Measurements from ENCODE around the gene MIPOL1.
"Not testable (repeated sequence)": the region's sequence is repeated elsewhere in the genome, so short reads cannot be mapped to it uniquely, and the experiment has no call there.

MIPOL1 gene

GRCh38 chr14:37311252-37311651 is 113.5 kb downstream of the MIPOL1 start:
- no peak for DNase-seq

GRCh38 chr14:37318938-37319337 is 121.2 kb downstream of the MIPOL1 start:
- DNase-seq, result no peak

- no peak for DNase-seq
Measured at GRCh38 chr14:37320106-37320505, 122.4 kb downstream of the MIPOL1 start.

- no peak for DNase-seq
Measured at GRCh38 chr14:37325332-37325731, 127.6 kb downstream of the MIPOL1 start.

- DNase-seq, result no peak
Measured at GRCh38 chr14:37326434-37326833, 128.7 kb downstream of the MIPOL1 start.

- not testable (repeated sequence) for DNase-seq
Measured at GRCh38 chr14:37327933-37328332, 130.2 kb downstream of the MIPOL1 start.

GRCh38 chr14:37328673-37329072 is 130.9 kb downstream of the MIPOL1 start:
- DNase-seq, result no peak

- no peak for DNase-seq
Measured at GRCh38 chr14:37329189-37330001, 131.7 kb downstream of the MIPOL1 start.

GRCh38 chr14:37330910-37331309 is 133.2 kb downstream of the MIPOL1 start:
- DNase-seq, result no peak

GRCh38 chr14:37340353-37340752 is 142.6 kb downstream of the MIPOL1 start:
- DNase-seq, result no peak

GRCh38 chr14:37343307-37344094 is 145.8 kb downstream of the MIPOL1 start:
- DNase-seq, result no peak

GRCh38 chr14:37363661-37364060 is 165.9 kb downstream of the MIPOL1 start:
- no peak for DNase-seq

GRCh38 chr14:37369425-37369824 is 171.7 kb downstream of the MIPOL1 start:
- no peak for DNase-seq

- DNase-seq, result no peak
Measured at GRCh38 chr14:37375566-37375965, 177.8 kb downstream of the MIPOL1 start.

GRCh38 chr14:37376944-37377609 is 179.3 kb downstream of the MIPOL1 start:
- DNase-seq, result no peak

GRCh38 chr14:37384870-37385596 is 187.3 kb downstream of the MIPOL1 start:
- DNase-seq, result no peak

GRCh38 chr14:37397157-37397940 is 199.6 kb downstream of the MIPOL1 start:
- DNase-seq, result not testable (repeated sequence)

- DNase-seq, result no peak
Measured at GRCh38 chr14:37397941-37398215, 200.1 kb downstream of the MIPOL1 start.

- DNase-seq, result no peak
Measured at GRCh38 chr14:37399517-37399916, 201.8 kb downstream of the MIPOL1 start.

GRCh38 chr14:37401093-37401492 is 203.4 kb downstream of the MIPOL1 start:
- DNase-seq, result no peak

- DNase-seq, result no peak
Measured at GRCh38 chr14:37403626-37404025, 205.9 kb downstream of the MIPOL1 start.

GRCh38 chr14:37406095-37406494 is 208.4 kb downstream of the MIPOL1 start:
- no peak for DNase-seq

All from stimulated activated CD4-positive, alpha-beta T cell treated with anti-CD3 and anti-CD28 coated beads, Interleukin-12 subunit alpha, Interleukin-12 subunit beta, amount 100 ng/mL, for 4 hours (primary cell).